Non-pigmented ciliary epithelial cell (primary cell): ENCODE results near the gene OVAAL.

Experiments used
- DNase-seq: peaks from one replicate; pipeline ENCODE4 v3.0.0-alpha.2; 2010; ENCODE audit warnings: low read depth

The OVAAL gene

DNA sequence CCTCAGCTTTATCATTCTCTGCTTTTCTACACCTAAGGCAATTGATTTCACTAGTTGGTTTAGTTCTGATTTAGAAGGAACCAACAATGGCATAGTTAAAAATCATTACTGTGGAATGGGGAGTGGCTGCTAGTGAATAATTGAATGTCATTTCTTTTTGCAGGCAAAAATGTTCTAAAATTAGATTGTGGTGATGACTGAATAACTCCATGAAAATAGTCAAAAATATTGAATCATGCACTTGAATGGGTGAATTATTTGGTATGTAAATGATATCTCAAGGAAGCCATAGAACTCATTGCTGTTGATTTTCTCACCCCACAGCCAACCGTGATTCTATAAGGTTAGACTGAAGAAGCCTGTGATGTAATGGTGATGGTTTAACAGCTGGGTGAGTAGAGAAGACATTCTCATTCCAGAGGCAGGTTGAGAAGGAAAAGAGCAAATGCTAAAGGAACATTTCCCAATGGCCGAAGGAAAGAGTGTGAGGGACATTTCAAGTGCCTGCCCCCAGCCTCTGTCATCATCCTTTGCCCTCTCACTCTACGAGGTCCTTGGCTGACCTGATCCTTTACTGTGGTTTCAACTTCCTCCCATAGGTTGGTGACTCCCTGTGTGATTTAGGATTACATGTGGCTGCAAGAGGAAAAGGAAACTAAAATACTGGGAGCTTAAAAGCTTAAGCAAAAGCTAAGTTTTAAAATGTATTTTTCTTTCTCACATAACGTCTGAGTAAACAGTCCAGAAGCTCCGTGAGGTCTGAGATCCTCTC lies 12.5 kb downstream of the OVAAL start:
- DNase-seq = no peak

DNA sequence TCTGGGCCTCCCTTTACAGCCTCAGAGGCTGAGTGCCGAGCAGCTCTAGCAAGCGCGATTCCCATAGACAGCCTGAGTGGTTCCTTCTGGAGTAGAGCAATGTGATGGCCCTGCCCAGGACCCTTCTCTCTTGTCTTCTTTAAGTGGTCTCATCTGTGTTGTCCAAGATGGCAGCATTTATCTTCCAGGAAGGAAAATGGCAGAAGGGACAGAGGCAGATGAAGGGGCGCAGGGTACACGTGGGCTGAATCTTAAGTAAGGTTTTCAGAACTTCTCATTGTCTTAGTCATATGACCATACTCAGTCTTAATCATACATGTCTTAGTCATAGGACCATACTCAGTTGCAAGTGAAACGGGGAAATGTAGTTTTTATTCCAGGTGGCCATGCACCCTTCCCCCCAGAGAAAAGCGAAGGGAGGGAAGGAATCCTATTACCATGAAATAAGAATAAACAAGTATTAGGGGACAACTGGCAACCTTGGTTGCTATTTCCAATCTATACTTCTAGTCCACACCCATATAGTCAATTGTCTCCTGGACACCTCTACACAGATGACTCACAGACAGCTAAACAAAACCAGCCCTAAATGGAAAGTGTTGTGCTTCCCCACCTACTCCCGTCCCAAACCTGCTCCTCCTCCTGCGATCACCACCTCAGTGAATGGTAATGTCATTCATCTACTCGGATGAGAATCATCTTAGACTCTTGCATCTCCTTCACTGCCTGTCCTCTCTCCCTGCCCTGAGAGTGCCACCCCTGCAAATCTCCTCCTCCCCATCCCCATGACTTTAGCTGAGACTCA lies 13.3 kb downstream of the OVAAL start:
- no peak for DNase-seq

DNA sequence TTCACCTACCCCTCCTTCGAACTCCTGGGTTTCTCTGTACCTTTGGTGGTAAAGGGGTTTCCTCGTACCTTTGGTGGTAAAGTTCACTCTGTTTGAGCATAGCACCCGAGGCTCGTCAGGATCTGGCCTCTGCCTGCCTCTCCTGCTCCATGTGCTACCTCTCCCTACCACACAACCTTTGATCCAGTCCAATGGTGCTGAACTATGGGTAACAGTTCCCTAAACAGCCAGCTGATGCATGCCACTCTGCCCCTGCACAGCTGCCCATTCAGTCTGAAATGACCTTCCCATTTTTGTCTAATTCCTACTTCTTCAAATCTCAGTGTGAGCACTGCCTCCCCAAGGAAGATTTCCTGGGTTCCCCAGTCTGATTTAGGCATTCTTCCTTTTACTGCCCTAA lies 14.0 kb downstream of the OVAAL start:
- no peak for DNase-seq

DNA sequence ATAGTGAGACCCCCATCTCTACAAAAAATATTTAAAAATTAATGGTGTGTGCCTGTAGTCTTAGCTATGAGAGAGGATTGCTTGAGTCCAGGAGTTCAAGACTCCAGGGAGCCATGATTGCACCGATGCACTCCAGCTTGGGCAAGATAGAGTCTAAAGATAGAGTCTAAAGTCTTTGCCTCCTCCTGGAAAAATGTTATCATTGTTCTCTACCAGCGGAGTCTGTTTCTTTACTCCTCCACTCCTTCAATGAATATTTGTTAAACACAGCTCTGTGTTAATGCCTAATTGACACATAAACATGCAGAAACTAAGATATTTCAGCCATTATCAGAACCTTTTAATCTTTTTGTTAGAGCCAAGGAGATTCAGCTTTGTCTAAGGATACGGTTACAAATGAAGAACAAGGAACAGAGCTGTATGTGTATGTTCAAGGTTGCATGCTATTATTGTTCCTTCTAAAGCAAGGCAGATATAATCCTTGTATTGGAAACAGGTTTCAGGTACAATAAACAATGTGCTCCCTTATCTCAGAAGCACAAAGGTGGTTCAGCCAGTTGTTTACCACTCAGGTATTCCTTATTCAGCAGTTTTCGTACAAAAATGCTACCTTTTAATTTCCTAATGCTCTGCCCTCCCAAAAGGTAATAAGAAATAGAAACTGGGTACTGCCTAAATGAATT lies 15.4 kb downstream of the OVAAL start:
- DNase-seq = no peak

DNA sequence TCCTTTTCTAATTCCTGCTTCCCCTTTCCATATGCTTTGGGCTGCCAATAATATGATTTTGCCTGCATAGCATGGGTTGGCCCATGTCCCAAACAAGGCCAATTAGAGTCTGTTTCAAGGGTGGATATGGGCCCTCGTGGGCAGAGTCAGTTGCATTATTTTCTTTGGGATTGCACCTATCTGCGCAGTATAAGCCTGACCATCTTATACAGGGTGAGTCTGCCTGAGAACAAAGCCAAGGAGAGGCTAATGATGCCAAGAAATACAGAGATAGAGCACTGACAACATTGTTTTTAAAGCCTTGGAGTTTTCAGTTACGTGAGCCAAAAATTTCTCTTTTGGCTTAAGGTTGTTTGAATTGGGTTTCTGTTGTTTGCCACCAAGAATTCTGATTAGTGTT lies 18.6 kb downstream of the OVAAL start:
- DNase-seq = no peak

DNA sequence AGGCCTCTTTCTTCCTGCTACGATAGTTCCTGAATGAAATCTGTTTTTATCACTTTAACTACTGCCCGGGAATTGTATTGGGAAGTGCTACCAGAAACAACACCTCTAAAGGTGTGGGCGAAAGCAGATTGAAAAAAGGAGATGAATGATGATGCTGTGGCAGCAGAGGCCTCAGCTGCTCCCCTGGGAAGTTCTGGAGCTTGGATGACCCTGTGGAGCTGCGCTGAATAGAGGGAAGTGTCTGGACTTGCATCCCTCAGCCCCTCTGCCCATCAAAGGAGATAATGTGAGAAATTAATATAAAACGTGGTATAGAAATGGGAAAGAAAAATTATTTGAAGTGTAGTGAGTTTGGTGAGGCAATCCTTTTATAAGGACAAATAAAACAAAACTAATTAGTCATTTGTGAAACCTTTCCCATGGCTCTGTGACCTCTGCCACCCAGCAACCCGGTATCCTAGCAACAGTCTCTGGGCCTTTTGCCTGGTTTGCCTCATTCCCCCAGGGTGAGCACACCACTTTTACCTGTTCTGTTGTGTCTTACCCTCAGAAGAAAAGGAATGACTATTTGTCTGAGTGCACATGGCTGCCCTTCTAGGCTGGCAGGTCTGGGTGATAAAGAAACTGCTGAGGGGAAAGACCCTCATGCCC lies 21.3 kb downstream of the OVAAL start:
- no peak for DNase-seq

DNA sequence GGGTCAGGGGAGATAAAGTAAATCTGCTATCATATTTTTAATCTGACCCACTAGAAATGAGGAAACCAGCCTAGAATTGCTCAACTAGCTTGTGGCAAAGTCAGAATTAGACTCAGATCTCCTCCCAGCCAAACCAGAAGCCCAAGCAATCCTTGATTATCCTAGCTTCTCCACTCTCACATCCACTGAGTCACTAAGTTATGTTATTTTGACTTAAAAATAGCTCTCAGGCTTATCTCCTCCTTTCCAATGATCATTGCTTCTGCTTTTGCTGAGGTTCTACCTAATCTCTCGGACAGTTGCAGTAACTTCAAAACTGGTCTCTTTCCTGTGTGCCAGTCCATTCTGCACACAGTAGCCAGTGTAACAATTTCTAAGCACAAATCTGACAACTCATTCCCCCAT lies 22.9 kb downstream of the OVAAL start:
- no peak for DNase-seq

DNA sequence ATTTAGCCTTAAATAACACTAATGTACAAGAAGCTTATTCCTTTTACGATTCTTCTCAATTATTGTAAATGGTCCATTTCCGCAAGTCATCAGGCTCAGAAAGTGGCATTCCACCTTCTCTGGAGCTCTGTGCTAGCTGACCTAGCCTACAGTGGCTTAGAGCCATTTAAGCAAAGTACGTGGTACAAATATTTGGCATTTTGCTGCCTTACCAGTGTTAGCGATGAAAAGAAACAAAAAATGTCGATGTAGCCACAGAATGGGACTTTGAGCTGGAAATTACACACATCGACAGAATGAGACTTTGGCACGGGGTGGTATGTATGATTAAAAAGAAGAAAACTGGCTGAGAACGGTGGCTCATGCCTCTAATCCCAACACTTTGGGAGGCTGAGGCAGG lies 26.1 kb downstream of the OVAAL start:
- DNase-seq = no peak

DNA sequence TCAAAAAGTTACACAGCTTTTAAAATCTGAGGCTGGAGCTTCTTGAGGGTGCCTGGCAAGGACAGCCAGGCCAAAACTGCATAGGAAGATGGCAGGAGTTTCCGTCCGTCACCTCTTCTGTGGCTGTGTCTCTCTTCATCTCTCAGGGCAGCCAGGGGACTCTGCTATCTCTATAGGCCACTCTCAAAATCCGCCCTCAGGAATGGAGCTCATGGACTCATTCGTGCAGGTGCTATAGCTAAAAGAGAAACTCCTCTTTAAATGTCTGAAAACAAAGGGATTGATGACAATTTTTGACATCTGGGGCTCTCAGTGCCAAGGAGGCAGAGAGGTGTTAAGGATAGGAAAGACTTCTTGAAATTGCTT lies 27.2 kb downstream of the OVAAL start:
- DNase-seq = no peak

DNA sequence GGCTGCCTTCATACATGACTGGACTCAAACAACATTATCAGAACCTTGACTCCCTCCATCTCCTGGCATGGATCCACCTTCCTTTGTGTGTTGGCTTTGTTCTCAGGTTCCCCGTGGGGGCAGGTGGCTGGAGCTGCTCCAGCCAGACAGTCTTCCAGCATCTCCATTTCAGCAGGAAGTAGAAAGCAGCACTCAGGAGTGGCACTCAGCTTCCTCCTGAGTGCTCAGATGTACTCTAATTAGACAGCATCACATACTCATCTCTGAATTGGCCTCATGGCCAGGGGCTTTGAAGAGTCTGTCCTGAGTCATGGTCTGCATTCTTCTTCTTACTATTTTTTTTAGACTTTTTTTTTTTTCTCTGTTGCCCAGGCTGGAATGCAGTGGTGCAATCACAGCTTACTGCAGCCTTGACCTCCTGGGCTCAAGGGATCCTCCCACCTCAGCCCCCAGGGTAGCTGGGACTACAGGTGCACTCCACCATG lies 27.9 kb downstream of the OVAAL start:
- peak; percentile 52 for DNase-seq

DNA sequence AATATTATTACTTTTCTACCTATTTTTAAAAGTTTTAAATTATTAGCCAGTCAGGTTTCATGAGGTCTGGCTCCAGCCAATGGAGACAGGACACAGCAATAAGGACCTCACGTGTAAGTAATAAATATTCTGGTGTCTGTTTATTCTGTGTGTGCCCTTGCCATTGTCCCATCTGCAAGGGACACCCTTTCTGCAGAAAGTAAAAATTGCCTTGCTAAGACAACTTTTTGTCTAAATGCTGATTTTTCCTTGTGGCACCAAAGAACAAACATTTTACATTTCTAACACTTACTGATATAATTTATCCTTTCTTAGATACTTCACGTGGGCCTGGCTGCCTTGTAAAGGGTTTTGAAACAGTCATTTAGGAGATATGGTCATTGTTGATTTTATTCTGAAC lies 29.4 kb downstream of the OVAAL start:
- no peak for DNase-seq

DNA sequence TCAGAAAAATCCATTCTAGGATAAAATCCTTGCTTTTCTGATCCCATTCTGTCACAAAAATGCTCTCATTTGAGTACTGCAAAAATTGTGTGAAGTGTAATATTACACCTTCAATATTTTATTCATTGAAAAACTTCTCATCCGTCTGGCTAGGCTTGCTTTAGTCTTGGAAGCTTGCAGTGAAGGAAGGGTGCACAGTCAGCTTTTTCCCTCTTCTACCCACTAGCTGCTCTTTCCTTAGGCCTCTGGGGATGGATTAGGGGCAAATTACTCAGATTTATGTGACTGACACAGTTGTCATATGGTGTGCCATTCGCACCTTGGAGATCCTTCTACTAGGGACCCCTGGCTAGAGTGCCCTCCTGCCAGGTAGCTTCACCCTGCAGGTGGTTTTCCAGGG lies 32.1 kb downstream of the OVAAL start:
- no peak for DNase-seq

DNA sequence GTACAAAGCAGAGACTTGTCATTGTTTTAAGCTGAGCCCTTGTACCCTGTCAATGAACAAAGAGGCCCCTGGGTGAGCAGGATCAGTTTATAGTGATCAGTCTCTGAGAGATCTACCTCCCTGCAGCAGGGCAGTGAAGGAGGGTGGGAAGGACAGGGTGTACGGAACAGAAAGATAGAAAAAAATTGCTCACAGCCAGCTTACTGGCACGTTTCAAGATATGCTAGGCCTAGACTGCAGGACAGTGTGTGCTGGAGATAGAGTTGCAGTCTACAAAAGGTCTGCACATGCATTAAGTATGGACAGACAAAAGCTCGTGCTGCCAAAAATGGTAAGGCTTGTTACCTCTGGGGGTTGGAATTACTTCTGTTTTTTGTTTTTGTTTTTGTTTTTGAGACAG lies 34.6 kb downstream of the OVAAL start:
- no peak for DNase-seq

DNA sequence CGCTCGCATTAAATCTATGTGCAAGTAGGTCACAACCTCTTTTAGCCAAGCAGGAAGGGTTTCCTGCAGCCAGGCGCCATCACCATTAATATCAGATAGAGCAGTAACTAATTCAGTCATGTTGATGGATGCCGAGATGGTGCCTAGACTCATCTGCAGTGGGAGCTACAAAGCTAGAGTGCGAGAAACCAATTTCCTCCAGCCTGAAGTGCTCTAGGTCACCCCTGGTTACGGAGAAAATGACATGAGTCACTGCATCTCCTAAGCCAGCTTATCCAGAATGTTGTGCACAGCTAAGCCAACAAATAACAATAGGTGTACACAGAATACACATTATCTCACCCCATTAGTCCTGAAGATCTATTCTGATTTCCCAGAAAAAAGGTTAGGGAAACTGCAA lies 36.0 kb downstream of the OVAAL start:
- DNase-seq = no peak

DNA sequence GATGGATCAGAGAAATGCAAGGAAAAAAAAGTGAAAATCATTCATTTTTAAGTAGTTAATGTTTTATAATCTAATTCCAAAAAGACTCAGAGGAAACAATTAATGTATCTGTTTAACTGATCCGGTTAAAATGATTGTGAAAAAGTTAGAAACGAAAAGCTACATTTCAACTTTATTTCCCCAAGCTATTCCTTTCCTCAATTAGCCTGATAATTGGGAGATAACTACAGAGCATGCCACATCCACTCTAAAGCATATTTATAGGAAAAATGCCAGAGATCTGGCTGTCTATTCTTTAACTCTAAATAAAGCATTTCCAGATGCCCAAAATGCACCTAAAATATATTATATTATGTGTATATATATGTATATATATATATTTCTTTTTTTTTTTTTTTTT lies 37.2 kb downstream of the OVAAL start:
- no peak for DNase-seq

DNA sequence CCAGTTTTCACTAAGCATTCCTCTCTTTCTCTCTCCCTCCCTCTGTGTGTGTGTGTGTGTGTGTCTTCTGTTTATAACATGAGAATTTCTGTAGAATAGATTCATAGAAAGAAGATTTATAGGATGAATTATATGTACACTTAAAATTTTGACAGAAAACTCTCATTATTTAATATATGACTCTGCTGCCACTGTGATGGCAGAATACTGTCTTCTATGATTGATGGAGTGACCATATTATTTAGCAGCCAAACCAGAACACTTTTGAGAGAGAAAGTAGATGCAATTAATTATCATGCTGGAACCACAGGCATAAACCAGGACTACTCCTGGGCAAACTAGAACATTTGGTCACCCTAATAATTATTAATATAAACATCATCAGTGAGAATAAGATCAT lies 38.8 kb downstream of the OVAAL start:
- DNase-seq = no peak

DNA sequence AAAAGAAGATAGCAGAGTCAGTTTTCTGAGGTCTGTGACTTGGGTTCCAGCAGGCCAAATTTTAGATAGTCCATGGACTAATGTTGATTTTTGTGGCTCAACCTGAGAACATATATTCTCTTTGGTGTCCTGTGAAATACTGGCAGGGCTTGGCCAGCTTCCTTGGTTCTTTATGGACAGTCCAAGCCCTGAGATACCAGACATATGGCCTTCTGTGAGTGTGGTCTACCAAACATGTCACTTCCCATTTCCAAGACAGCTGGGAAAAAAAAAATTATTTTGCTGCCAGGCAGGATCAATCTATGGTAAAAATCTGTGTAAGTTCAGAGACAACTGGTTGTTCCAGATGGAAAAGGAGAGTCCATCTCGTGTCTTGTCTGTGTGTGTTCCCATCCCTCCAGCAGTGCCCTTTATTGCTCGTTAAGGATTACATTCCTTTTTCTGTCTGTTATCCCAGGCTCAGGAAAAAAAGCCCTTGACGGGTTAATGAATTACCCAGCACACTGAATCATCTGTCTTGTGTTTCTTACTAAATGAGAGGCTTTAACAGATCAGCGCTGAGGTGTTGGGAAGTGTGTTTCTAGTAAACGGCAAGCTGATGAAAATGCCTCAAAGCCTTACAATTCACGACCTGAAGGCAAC lies 39.7 kb downstream of the OVAAL start:
- no peak for DNase-seq

DNA sequence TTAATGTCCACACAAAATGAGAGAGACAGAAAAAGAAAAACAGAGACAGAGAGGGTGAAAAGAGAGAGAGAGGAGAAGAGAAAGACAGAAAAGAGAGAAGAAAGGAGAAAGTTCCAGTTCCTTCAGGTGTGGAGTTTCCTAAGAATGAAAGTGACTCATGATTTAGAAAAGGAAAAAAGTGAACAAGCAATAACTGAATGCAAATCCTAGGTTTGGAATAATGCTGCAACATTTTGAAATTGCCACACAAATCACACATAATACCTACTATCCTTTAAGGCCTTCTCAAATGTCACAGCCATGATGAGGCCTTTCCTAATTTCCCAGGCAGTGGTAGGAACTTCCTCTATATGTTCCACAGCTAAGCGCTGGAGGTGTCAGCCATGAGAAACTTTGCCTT lies 41.6 kb downstream of the OVAAL start:
- DNase-seq = no peak

DNA sequence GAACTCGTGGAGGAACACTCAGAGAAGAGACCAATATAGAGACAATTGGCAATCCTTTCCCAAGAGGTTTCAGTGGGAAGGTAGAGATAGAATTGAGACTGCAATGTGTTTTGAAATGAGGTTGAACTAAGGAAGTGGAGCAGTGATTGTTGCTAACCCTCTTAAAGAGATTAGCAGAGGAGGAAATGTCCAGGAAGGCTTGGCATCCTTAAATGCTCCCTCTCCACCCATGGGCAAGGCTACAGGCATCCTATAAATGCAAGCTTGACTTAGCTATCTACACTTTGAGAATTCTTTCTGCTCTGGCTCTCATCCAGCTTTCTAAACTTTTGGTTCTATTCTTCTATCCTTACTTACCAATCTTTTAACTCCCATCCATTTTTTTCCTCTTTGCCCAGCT lies 42.7 kb downstream of the OVAAL start:
- no peak for DNase-seq

DNA sequence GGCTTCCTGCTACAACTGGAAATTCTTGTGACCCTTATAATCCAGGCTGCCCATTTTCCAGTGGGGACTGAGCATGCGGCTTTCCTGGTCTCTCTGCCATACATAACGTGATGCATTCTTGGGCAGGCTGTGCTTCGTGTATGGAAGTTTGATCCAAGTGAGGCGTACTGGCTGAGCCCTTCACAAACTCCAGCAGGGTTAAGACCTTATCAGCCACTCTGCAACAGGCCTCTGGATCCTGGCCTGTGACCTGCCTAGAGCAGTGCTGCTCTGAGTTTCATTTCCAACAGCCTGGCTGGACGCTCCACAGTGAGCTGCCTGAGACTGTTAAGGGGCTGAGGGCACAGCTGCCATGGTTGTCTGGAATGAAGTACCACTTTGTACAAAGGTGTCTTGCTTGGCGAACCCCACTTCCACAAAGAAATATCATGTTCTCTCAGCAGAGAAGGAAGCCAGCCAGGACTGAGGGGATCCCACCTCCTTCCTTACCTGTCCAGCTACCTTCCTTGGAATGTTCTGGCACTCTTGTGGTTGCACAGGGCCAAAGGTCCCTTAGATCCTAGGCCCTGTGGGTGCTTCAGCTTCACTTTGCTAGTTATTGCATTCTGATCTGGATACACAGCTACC lies 44.6 kb downstream of the OVAAL start:
- DNase-seq = no peak

DNA sequence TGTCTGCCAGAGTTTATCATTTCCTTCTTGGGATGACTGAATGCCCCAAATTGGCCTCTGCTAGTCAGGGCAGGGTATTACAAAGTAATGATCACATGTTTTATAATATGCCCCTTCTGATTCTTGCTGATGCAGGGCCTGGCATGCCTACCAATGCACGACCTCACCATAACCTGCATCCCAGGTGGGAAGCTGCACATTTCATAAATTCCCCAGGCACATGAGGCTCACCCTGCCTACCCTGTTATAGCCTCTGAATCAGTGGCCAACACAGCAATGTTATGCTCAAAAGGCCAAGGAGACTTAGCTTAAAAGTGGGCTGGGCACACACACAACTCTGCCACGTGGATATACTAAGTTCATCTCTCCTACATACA lies 45.1 kb downstream of the OVAAL start:
- DNase-seq = no peak

DNA sequence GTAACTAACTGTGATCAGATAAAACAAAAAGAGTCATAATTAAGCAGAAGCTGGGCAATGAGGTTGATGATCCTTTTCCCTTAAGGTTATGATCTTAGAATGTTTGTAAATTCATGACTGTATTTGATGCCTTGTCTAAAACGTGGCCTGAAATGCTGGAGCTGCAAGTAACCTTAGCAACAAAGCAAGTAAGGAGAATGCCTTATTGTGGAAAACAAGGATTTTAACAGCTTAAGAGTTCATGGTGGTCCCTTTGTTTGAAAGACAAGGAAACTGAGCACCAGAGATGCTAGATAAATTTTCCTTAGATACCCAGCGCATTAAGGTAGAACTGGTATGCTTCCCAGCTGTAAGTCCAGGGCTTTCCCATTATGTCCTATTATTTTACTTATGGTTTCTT lies 47.4 kb downstream of the OVAAL start:
- DNase-seq = no peak
